Glomerular endothelial cell (primary cell): ENCODE data around the gene CCND3. TPM values are rescaled to one million over a fixed set of nuclear protein-coding genes. Genes with fewer than 3 reads are reported as not detected.
A peak's percentile ranks its signal among the peaks of the same experiment; 100 is the strongest.

Experiments
- DNase-seq: peaks from one replicate; pipeline ENCODE4 v3.0.0-alpha.2; 2011; ENCODE audit warnings: low read depth, low spot score; ENCODE audit errors: extremely low read depth
- total RNA-seq: library from RNA; depleted of rRNA; stranded (reverse); fragments of >200 nt; gene quantifications from 2 replicates; pipeline ENCODE4 v1.2.3, GENCODE V29; 2015

The CCND3 gene
- total RNA-seq, 1 donor from 2014 or later = 99.4 TPM

GRCh38 chr6:41927253-41927652 lies 14.4 kb downstream of the CCND3 start:
- DNase-seq = no peak

GRCh38 chr6:41922154-41922553 lies 19.5 kb downstream of the CCND3 start:
- no peak for DNase-seq

GRCh38 chr6:41921712-41921998 lies 20.0 kb downstream of the CCND3 start:
- no peak for DNase-seq

- peak; percentile 81 for DNase-seq
These were observed 20.5 kb downstream of the CCND3 start, which contains the start of the genes BYSL and MED20 for GRCh38 chr6:41920921-41921711. Gene BYSL, plus strand, starts transcription at chr6:41921499. Its CDS starts 64 bp downstream, at chr6:41921563. Gene MED20, minus strand, starts transcription at chr6:41921139. Its CDS starts 121 bp downstream, at chr6:41921018.

GRCh38 chr6:41917528-41917927 lies 24.1 kb downstream of the CCND3 start:
- DNase-seq = peak; percentile 80

DNA sequence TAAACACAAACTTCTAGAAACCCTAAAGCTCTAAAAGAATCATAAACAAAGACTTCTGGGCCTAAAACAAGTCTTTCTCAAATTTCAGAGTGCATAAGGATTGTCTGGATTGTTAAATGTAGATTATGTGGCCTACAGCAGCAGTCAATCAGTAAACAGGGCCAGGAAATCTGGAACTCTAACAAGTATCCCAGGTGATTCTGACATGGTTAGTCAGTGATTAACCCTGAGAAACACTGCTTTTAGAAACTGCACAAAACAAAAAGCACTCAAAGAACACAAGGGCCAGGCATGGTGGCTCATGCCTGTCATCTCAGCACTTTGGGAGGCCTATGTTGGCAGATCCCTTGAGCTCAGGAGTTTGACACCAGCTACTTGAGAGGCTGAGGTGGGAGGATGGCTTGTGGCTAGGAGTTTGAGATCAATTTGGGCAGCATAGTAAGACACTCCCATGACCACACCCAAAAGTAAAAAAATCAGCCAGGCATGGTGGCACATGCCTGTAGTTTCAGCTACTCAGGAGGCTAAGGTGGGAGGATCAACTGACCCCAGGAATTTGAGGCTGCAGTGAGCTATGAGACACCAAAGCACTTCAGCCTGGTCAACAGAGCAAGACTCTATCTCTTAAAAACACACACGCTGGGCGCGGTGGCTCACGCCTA lies 26.6 kb downstream of the CCND3 start:
- DNase-seq = no peak

DNA sequence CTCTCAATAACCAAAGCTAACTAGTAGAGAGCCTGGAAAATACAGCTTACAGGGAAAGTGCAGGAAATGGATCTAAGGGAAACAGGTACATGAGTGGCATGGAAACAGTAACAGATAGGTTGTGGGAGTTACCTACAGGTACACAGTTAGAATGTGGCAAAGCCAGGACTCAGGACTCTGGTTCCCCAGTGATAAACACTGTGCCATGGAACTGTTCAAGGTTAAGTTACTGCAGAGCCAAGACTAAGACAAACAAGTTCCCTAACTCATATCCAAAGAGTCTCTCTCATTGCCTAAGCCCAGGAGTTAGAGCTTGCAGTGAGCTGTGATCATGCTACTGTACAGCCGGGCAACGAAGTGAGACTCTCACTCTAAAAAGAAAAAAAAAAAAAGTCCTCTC lies 27.3 kb downstream of the CCND3 start:
- no peak for DNase-seq

DNA sequence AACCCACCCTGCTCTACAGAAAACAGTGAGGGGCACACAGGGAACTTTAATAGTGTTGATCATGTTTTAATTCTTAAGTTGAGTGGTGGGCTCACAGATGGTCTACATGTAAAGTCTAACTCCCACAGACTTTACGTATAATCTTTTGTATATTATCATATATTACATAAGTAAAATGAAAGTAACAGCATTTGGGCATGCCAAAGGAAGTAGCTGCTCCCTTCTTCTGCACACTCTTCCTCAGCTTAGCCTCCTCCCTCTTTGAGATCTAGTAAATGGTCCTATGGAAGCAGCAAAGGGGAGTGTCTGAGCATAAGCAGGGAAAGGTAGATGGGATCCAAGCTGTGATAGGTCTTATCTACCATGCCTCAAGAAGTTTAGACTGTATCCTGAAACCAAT lies 31.9 kb downstream of the CCND3 start:
- DNase-seq = no peak

GRCh38 chr6:41901882-41902519 lies 39.6 kb downstream of the CCND3 start:
- no peak for DNase-seq

GRCh38 chr6:41900861-41901260 lies 40.7 kb downstream of the CCND3 start:
- no peak for DNase-seq

DNA sequence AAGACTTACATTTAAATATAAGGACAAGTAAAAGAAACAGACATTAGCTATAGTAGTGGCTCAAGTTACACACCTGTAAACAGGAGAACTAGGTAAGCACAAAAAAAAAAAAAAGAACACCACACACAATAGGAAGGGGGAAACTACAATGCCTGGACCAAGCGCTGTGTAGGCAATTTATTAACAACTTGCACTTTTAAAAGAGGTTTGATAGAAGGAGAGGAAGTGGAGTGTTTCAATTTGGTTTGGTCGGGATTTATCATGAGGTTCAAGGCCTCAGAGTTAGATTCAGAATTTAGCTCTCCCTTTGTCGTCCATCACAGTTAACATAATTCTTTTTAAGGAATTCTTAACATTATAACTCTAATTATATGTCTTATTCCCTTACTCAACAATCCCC lies 45.3 kb downstream of the CCND3 start:
- DNase-seq = no peak

- DNase-seq = peak; percentile 62
These were observed 46.0 kb downstream of the CCND3 start, which contains the start of gene USP49 for GRCh38 chr6:41895300-41896233. Gene USP49, minus strand, starts transcription at chr6:41895375. Its CDS starts 88,392 bp downstream, at chr6:41806983.

GRCh38 chr6:41894366-41895299 lies 47.0 kb downstream of the CCND3 start:
- DNase-seq = no peak

GRCh38 chr6:41892921-41893564 lies 48.6 kb downstream of the CCND3 start:
- no peak for DNase-seq

GRCh38 chr6:41887331-41887751 lies 54.3 kb downstream of the CCND3 start:
- no peak for DNase-seq

GRCh38 chr6:41885930-41886329 lies 55.7 kb downstream of the CCND3 start:
- DNase-seq = no peak

DNA sequence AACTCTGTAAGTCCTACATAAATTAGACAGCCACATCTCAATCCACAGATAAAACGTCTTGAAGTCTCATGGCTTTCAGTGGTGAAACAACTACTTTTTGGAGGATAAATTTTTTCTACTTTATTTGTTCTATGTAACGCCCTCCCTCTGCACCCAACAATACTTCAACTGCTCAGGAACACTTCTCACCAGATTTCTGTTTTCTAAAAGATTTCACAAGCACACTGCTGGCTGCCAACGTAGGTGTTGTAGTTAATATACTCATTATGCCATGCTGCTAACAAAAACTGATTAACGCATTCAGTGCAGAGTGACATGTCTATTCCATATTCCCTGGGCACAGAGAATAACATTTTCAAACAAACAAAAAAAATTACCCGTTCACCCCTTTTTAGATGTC lies 56.7 kb downstream of the CCND3 start:
- no peak for DNase-seq
